Stomach (tissue), 4 donors: ENCODE results near the gene GATA2.

Source experiments
- POLR2A ChIP-seq, 4 donors: fragments of 450-650 bp; IDR thresholded peaks; one replicate each; pipeline ENCODE4 v1.6.1; 2016; ENCODE audit warnings: antibody characterized with exemption in 4 of 4, control low read depth in 2 of 4, mild to moderate bottlenecking in 1 of 4, moderate library complexity in 1 of 4
- TF ChIP-seq, protein P1 (sequence below), 7 experiments: fragments of 450-650 bp in 4 of 7; fragments of 200-600 bp in 3 of 7; sonication (generic) in 3 of 7; IDR thresholded peaks; one replicate each; pipeline ENCODE4 v1.5.1; 2016 to 2019; ENCODE audit warnings: antibody characterized with exemption in 7 of 7, control low read depth in 2 of 7, mild to moderate bottlenecking in 1 of 7

DNA sequence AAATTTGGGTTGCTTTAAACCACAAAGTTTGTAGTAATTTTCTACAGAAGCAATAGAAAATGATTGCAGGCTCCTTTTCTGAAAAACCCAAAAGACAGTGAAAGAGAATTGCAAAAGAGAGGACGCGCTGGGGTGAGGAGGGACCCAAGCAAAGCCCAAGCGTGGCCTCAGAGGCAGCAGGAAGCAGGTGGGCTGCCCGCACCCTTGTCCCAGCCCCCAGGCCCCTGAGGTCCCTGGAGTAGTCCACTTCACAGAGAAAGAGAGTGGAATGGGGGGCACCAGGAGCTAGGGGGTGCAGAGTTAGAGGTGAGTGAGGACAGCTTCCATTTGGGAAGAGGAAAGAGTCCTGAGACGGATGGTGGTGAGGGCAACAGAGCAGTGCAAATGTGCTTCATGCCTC is 37.9 kb downstream of the GATA2 start:
- TF ChIP-seq, protein P1, sequence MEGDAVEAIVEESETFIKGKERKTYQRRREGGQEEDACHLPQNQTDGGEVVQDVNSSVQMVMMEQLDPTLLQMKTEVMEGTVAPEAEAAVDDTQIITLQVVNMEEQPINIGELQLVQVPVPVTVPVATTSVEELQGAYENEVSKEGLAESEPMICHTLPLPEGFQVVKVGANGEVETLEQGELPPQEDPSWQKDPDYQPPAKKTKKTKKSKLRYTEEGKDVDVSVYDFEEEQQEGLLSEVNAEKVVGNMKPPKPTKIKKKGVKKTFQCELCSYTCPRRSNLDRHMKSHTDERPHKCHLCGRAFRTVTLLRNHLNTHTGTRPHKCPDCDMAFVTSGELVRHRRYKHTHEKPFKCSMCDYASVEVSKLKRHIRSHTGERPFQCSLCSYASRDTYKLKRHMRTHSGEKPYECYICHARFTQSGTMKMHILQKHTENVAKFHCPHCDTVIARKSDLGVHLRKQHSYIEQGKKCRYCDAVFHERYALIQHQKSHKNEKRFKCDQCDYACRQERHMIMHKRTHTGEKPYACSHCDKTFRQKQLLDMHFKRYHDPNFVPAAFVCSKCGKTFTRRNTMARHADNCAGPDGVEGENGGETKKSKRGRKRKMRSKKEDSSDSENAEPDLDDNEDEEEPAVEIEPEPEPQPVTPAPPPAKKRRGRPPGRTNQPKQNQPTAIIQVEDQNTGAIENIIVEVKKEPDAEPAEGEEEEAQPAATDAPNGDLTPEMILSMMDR (IDR thresholded peaks at IDR 0.05), result no peak
- TF ChIP-seq POLR2A (IDR thresholded peaks at IDR 0.05), result no peak
